GM18858 (cell line): Measurements from ENCODE around the gene GIPC3.
"Not testable (repeated sequence)": the region's sequence is repeated elsewhere in the genome, so short reads cannot be mapped to it uniquely, and the experiment has no call there.

Source experiments
- ATAC-seq: cut with Tn5 transposase; IDR thresholded peaks from one replicate; pipeline ENCODE4 v1.9.1; 2021; ENCODE audit not compliant: unreplicated experiment

The GIPC3 gene

GRCh38 chr19:3575949-3576673 lies 9.2 kb upstream of the GIPC3 start:
- no peak for ATAC-seq

- ATAC-seq: no peak
Measured at GRCh38 chr19:3576696-3577443, 8.4 kb upstream of the GIPC3 start.

DNA sequence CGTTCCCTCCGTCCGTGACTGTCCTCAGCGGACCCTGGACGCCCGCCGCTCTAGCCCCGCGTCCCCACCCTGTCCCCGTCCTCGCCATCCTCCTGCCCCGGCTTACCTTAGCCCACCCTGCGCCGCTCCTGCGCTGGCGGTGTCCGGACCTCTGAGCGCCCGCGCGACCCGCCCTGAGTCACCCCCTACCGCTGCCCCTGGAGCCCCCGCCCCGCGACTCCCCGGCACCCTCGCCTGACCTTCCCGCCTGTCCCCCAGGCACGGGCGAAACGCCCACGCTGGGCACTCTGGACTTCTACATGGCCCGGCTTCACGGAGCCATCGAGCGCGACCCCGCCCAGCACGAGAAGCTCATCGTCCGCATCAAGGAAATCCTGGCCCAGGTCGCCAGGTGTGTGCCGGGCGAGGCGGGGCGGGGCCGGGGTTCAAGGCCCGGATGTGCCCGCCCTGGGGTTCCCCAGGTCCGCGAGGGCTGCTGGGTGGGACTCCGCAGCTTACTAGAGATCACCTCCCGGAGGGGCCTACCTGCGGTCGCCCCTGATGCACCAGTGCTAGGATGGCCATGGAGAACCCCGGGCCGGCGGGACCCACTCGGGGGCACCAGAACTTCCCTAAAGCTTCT lies 7.4 kb upstream of the GIPC3 start:
- no peak for ATAC-seq

DNA sequence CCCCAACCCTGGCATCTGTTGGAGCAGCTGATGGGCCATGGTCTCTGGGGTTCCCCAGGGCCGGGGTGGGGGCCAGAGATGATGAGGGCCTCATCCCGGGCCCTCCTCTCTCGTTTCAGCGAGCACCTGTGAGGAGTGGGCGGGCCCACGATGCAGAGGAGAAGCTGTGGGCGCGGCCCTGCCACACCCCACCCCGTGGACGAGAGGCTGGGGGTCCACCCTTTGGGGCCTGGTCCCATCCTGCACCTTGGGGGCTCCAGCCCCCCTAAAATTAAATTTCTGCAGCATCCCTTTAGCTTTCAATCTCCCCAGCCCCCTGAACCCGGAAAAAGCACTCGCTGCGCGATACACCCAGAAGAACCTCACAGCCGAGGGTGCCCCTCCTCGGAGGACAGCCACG lies 6.9 kb upstream of the GIPC3 start:
- no peak for ATAC-seq

DNA sequence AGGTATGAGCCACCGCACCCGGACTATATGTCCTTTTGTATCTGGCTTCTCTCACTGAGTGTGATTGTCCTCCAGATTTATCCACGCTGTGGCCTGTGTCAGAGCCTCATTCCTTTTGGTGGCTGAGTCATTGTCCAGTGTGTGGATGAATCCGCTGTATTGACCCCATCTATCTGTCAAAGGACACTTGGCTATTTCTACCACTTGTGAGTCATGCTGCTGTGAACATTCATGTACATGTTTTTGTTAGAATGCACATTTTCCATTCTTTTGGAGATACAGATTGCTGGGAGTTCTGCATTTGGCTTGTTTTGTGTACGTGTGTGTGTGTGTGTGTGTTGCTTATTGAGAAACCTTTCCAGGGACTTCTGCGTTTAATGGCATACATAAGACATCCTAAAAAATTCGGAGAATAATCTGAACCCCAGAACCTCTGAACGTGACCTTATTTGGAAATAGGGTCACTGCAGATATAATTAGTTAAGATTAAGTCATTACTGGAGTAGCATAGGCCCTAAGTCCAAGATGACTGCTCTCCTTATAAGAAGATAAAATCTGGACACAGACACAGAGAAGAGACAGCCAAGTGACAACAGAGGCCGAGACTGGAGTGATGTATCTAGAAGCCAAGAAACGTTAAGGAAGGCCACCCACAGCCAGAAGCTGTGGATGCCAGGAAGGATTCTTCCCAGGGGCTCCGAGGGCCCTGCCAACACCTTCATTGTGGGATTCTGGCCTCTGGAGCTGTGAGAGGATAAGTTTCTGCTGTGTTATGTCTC lies 4.9 kb upstream of the GIPC3 start:
- no peak for ATAC-seq

DNA sequence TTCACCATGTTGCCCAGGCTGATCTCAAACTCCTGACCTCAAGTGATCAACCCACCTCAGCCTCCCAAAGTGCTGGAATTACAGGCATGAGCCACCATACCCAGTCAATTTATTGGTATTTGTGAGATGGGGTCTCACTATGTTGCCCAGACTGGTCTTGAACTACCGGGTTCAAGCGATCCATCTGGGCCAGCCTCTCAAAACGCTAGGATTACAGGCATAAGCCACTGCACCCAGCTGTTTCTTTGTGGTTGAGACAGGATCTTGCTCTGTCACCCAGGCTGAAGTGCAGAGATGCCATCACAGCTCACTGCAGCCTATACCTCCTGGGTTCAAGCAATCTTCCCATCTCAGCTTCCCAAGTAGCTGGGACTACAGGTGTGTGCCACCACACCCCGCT lies 3.5 kb upstream of the GIPC3 start:
- not testable (repeated sequence) for ATAC-seq

GRCh38 chr19:3584036-3584802 lies 1.1 kb upstream of the GIPC3 start:
- ATAC-seq: not testable (repeated sequence)

- ATAC-seq: no peak
Measured at GRCh38 chr19:3586127-3586626, 899 bp downstream of the GIPC3 start.

- ATAC-seq: no peak
Measured at GRCh38 chr19:3586707-3587346, 1.5 kb downstream of the GIPC3 start.

- ATAC-seq: no peak
Measured at GRCh38 chr19:3589439-3589838, 4.2 kb downstream of the GIPC3 start.

- no peak for ATAC-seq
Measured at GRCh38 chr19:3589949-3590348, 4.7 kb downstream of the GIPC3 start.

DNA sequence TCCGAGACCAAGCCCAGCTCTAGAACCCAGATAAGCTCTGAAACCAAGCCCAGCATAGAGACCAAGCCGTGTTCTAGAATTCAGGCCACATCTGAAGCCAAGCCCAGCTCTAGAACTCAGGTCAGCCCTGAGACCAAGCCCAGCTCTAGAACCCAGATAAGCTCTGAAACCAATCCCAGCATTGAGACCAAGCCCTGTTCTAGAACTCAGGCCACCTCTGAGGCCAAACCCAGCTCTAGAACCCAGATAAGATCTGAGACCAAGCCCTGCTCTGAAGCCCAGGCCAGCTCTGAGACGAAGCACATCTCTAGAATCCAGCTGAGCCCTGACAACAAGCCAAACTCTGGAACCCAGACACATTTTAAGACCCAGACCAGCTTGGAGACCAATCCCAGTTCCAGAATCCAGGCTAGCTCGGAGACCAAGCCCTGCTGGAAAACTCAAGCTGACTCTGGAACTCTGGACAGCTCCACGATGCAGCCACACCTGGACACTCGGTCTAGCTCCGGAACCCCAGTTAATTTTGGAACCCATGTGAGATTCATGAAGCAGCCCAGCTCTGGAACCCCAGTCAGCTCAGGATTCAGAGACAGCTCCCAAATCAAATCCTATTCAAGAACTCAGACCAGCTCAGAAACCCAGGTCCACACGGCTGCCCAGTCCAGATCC lies 5.8 kb downstream of the GIPC3 start:
- ATAC-seq: no peak

- ATAC-seq: no peak
Measured at GRCh38 chr19:3591876-3592613, 6.8 kb downstream of the GIPC3 start.

GRCh38 chr19:3593156-3593555 lies 7.9 kb downstream of the GIPC3 start:
- ATAC-seq: no peak

DNA sequence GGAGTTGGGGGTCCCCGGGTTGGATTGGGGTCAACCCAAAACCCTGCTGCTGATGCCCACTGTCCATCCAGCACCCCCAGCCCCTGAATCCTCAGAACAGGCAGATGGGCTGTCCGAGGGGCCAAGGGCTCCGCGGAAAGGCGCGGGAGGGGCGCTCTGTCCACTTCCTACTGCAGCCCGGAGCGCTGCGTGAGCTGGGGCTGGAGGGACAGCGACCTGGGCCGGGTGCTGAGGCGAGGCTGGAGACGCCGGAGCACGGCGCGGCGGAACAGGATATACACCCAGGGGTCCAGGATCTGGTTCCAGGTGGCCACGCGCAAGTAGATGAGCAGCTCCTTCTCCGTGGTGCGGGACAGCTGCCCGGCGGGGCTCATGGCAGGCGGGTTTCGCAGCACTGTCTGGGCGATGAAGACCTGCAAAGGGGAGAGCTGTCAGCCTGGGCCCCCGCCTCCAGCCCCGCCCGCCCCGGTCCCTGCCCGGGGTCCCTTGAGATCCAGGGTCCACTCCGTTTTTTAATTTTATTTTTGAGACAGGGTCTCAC lies 10.3 kb downstream of the GIPC3 start:
- ATAC-seq: no peak

DNA sequence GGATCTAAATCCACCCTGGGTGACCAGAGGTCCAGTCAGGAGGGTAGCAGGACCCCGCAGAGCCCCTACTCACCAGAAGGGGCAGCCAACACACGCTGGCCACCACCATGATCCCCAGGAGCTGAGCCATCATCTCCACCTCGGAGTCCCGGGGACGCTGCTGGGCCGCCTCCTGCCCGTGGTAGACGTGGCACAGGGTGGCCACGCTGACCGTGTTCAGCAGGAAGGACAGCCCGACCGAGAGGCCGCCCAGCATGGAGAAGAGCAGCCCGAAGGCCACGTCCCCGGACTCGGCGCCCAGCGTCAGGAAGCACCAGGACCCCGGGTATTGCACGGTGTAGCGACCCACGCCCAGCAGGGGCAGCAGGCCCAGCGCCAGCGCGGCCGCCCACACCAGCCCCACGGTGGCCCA lies 14.5 kb downstream of the GIPC3 start:
- ATAC-seq: no peak

- no peak for ATAC-seq
Measured at GRCh38 chr19:3601021-3601420, 15.7 kb downstream of the GIPC3 start.

DNA sequence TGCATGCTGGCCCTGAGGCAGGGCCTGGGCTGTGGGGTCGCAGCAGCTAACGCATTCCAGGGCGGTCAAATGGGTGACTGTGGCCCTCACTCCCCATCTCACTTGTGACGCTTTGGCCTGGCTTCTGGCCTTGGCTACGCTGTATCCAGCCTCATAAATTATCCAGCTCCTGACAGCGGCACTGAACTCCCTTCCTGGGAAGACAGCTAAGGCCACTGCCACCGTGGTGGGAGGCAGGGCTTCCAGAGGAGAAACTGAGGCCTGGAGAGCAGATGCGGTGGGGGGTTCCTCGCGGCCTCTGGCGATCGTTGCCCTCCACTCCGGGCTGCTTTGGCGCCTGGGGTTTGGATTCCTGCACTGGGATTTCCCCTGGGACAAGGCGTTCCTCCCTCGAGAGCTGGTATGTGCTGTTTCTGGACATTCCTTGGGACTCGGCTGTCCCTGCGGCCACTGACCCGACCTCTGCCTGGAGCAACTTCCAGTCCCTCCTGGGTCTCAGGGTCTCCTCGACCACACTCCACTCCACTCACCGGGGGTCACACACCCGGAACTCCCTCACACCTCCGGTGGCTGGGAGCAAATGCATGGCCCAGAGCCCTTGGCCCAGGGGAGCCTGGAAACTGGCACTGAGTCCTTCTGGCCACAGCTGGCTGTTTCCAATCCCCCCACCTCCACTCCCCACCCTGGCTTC lies 18.0 kb downstream of the GIPC3 start:
- ATAC-seq: no peak
